ENCODE results near the gene ANOS1.
"Not testable (repeated sequence)": the region's sequence is repeated elsewhere in the genome, so short reads cannot be mapped to it uniquely, and the experiment has no call there.

The ANOS1 gene

DNA sequence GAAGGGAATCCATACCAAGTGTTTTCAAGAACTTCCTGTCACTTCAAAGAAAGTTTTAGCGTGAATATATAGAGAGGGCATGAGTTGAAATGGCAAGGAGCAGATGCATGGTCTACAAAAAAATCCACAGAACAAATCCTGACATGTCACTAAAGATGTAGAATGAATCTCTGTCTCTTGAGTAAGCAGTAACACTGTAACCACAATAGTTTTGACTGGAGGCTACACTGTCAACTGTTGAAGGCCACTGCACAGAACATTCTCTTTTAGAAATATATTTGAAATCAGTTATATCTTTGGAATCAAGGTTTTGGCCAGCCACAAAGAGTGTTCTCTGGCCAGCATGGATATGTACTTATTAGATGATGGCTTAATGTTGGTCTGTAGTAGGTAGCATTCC, 183.5 kb downstream of the ANOS1 start:
- no peak for TF ChIP-seq CTCF (IDR thresholded peaks at IDR 0.05; ENCODE audit: low read depth, low read length)
- in situ Hi-C loops (cut with HindIII; ENCODE audit: low sequenced_read_pairs) = no loop called here
- no peak for DNase-seq (ENCODE audit: low read depth, low spot score)
- no peak overlapping the region for H3K4me3 ChIP-seq (ENCODE audit: low read depth, low read length)

DNA sequence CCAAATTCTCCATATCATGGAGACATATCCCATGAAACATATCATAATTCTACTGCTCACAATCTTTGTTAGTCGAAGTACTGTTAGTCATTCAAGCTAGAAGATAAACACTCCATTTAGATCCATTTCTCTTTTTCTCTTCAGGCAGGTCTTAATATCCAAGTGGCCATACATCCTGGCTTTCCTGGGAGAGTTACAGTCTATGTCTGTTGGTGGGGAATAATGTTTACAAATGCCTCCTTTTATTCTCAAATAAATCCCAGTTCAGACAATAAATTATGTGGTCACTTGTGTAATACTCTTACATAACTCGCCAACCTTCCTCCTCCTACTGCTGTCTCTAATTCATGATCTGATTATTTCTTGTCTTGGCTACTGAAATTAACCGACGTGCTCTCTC, 185.2 kb downstream of the ANOS1 start:
- H3K4me3 ChIP-seq (ENCODE audit: low read depth, low read length) = no peak overlapping the region
- in situ Hi-C loops (cut with HindIII; ENCODE audit: low sequenced_read_pairs) = no loop called here
- DNase-seq (ENCODE audit: low read depth, low spot score) = no peak
- TF ChIP-seq CTCF (IDR thresholded peaks at IDR 0.05; ENCODE audit: low read depth, low read length) = no peak

DNA sequence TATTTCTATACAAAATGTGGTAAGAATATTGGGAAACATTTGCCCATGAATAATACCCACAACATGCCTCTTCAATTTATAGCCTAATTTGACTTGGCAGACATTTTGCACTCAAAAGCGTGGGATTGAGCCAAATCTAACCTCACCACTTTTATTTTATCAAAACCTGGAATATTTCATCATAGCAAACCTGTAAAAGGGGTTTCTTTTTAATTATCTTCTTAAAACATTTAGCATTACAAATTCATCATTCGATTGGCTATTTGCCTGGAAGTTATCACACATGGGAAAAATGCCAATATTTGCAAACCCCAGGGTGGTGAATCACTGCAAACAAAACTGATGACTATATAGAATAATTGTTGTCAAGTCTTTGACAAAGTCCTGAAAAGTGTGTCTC, 211.1 kb downstream of the ANOS1 start:
- TF ChIP-seq CTCF (IDR thresholded peaks at IDR 0.05; ENCODE audit: low read depth, low read length) = no peak
- in situ Hi-C loops (cut with HindIII; ENCODE audit: low sequenced_read_pairs) = no loop called here
- no peak overlapping the region for H3K4me3 ChIP-seq (ENCODE audit: low read depth, low read length)
- peak; percentile 10 for DNase-seq (ENCODE audit: low read depth, low spot score)

DNA sequence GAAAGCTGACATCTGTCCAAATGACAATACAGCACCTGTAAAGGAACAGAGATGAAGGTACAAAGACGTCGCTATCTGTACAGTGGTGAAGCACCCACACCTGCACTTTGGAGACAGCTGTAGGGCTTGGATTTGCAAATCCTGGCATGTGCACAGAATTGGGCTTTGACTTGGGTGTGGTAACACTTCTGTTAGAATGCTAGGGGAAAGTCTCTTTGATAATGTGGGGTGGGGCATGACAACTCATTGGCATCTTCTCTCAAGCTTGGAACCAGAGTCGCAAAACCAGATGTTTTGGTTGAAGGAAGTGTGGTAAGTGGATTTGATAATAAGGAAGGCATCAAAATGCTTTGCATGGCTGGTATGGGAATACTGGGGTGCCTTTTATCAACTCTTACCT, 211.8 kb downstream of the ANOS1 start:
- in situ Hi-C loops (cut with HindIII; ENCODE audit: low sequenced_read_pairs) = no loop called here
- no peak for TF ChIP-seq CTCF (IDR thresholded peaks at IDR 0.05; ENCODE audit: low read depth, low read length)
- no peak for DNase-seq (ENCODE audit: low read depth, low spot score)
- no peak overlapping the region for H3K4me3 ChIP-seq (ENCODE audit: low read depth, low read length)

- H3K4me3 ChIP-seq (ENCODE audit: low read depth, low read length) = no peak overlapping the region
- no peak for TF ChIP-seq CTCF (IDR thresholded peaks at IDR 0.05; ENCODE audit: low read depth, low read length)
- peak; percentile 76 for DNase-seq (ENCODE audit: low read depth, low spot score)
- in situ Hi-C loops (cut with HindIII; ENCODE audit: low sequenced_read_pairs) = no loop called here
Observed at GRCh38 chrX:8504451-8504850, 227.5 kb downstream of the ANOS1 start.

DNA sequence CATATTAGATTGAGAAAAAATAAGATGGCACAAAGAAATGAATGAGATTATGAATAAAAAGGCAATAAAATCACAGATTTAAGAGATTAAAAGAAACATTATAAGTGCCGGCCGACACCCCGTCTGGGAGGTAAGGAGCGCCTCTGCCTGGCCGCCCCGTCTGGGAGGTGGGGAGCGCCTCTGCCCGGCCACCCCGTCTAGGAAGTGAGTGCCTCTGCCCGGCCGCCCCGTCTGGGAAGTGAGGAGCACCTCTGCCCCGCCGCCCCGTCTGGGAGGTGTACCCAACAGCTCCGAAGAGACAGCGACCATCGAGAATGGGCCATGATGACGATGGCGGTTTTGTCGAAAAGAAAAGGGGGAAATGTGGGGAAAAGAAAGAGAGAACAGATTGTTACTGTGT, 229.8 kb downstream of the ANOS1 start:
- in situ Hi-C loops (cut with HindIII; ENCODE audit: low sequenced_read_pairs); DNase-seq (ENCODE audit: low read depth, low spot score); H3K4me3 ChIP-seq (ENCODE audit: low read depth, low read length): not testable (repeated sequence)

DNA sequence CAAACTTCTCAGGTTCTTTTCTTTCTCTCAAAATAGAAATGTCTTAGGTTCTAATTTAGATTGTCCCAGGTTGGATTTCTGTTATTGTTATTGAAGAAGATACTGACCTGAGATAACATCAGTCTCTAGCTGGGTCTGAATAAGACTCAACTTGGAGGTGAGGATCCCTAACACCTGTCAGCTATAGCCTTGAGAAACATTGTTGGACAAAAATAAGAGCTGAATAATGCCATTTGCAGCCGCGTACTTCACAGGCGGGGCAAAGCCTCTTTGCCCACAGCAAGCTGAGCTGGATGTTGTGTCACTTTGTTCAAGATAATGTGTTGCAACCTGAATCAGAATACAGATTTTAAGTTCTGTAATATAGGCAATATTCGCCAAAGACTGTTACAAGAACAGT, 231.7 kb downstream of the ANOS1 start:
- DNase-seq (ENCODE audit: low read depth, low spot score) = no peak
- no peak overlapping the region for H3K4me3 ChIP-seq (ENCODE audit: low read depth, low read length)
- TF ChIP-seq CTCF (IDR thresholded peaks at IDR 0.05; ENCODE audit: low read depth, low read length) = no peak
- in situ Hi-C loops (cut with HindIII; ENCODE audit: low sequenced_read_pairs) = no loop called here

- H3K4me3 ChIP-seq (ENCODE audit: low read depth, low read length); DNase-seq (ENCODE audit: low read depth, low spot score); in situ Hi-C loops (cut with HindIII; ENCODE audit: low sequenced_read_pairs): not testable (repeated sequence)
Observed at GRCh38 chrX:8495036-8495435, 236.9 kb downstream of the ANOS1 start.
